A549 (cell line): Measurements from ENCODE around the gene ZNF662. TPM values are rescaled to one million over a fixed set of nuclear protein-coding genes. Genes with fewer than 3 reads are reported as not detected.

Experiments
- ATAC-seq, 2 experiments: fragments of 200-7000 bp in 1 of 2; fragments of >200 bp in 1 of 2; cut with Nextera tagmentation in 1 of 2; cut with Tn5 transposase in 1 of 2; 3 replicates each; pipeline versions ENCODE4 v1.8.0 to v1.9.1; 2018 to 2020; ENCODE audit warnings: mild to moderate bottlenecking in 1 of 2, moderate library complexity in 1 of 2
- CTCF ChIA-PET: fragments of 300-600 bp; sonication (Branson Sonifier 250); formaldehyde crosslinking; extraction: SDS; loops from one replicate; lab custom pipeline; 2021; ENCODE audit warnings: antibody characterized with exemption, inconsistent platforms; lab: Yijun Ruan, JAX
- POLR2A ChIA-PET: fragments of 350-600 bp; formaldehyde crosslinking; extraction: SDS; loops from one replicate; lab custom pipeline; 2021; ENCODE audit warnings: antibody characterized with exemption, inconsistent platforms; lab: Yijun Ruan, JAX
- DNase-seq, 2 experiments: peaks; one replicate each; pipeline versions ENCODE4 v3.0.0 to v3.0.0-alpha.2; 2011 to 2016; ENCODE audit warnings: low read depth in 1 of 2, low spot score in 1 of 2
- FAIRE-seq: peaks from 2 replicates; lab custom pipeline; 2011; peaks lifted over from hg19 to GRCh38; lab: Jason Lieb, UNC
- H3K27ac ChIP-seq, 2 experiments: fragments of >200 bp; sonication (Bioruptor Twin); formaldehyde crosslinking; 3 replicates each; pipeline ENCODE4 v1.5.1; 2016 to 2017
- H3K4me1 ChIP-seq: fragments of >200 bp; sonication (Bioruptor Twin); formaldehyde crosslinking; 3 replicates; pipeline ENCODE4 v1.6.1; 2016
- H3K4me2 ChIP-seq: fragments of >200 bp; sonication (Bioruptor Twin); formaldehyde crosslinking; 3 replicates; pipeline ENCODE4 v1.6.1; 2016
- H3K4me3 ChIP-seq: fragments of >200 bp; sonication (Bioruptor Twin); formaldehyde crosslinking; 3 replicates; pipeline ENCODE4 v1.5.1; 2016
- H3K9me3 ChIP-seq: fragments of >200 bp; sonication (Bioruptor Twin); formaldehyde crosslinking; 3 replicates; pipeline ENCODE4 v1.6.1; 2016
- ATOH8 ChIP-seq: fragments of 250-450 bp; sonication (Bioruptor Pico); IDR thresholded peaks from 2 replicates; pipeline ENCODE4 v1.5.0; 2020; ENCODE audit warnings: low read depth, mild to moderate bottlenecking, moderate library complexity
- BHLHE40 ChIP-seq: IDR thresholded peaks from 2 replicates; pipeline ENCODE4 v1.6.1; 2012; ENCODE audit warnings: low read depth, low read length, inconsistent platforms
- CTCF ChIP-seq: fragments of >200 bp; sonication (Bioruptor Twin); formaldehyde crosslinking; IDR thresholded peaks from 3 replicates; pipeline ENCODE4 v1.5.1; 2016
- EHMT2 ChIP-seq: fragments of 200-600 bp; sonication (generic); IDR thresholded peaks from 2 replicates; pipeline ENCODE4 v1.6.1; 2016; ENCODE audit warnings: antibody characterized with exemption, low read depth, mild to moderate bottlenecking, moderate library complexity
- ESRRA ChIP-seq: fragments of 150-350 bp; IDR thresholded peaks from 2 replicates; pipeline ENCODE4 v1.6.1; 2014; ENCODE audit warnings: mild to moderate bottlenecking, low read length, borderline replicate concordance
- FOSB ChIP-seq: fragments of 250-450 bp; sonication (Bioruptor Pico); IDR thresholded peaks from 2 replicates; pipeline ENCODE4 v1.5.0; 2020; ENCODE audit warnings: mild to moderate bottlenecking, moderate library complexity
- FOSL2 ChIP-seq, 2 experiments: fragments of 450-650 bp in 1 of 2; fragments of >200 bp in 1 of 2; sonication (Bioruptor Twin) in 1 of 2; formaldehyde crosslinking; IDR thresholded peaks; 2 replicates each; pipeline versions ENCODE4 v1.5.0 to v1.6.1; 2016 to 2020; ENCODE audit warnings: mild to moderate bottlenecking in 1 of 2, moderate library complexity in 1 of 2
- FOXS1 ChIP-seq: fragments of 250-450 bp; sonication (Bioruptor Pico); IDR thresholded peaks from 2 replicates; pipeline ENCODE4 v1.5.0; 2020; ENCODE audit warnings: mild to moderate bottlenecking, moderate library complexity
- HDAC2 ChIP-seq: fragments of 200-600 bp; sonication (generic); IDR thresholded peaks from 2 replicates; pipeline ENCODE4 v1.6.1; 2016
- HMGXB4 ChIP-seq: fragments of 250-450 bp; sonication (Bioruptor Pico); IDR thresholded peaks from 2 replicates; pipeline ENCODE4 v1.5.0; 2021; ENCODE audit warnings: mild to moderate bottlenecking, moderate library complexity, borderline replicate concordance
- HOXA7 ChIP-seq: fragments of 250-450 bp; sonication (Bioruptor Pico); IDR thresholded peaks from 2 replicates; pipeline ENCODE4 v1.5.0; 2020; ENCODE audit warnings: mild to moderate bottlenecking, moderate library complexity
- JUN ChIP-seq, 2 experiments: fragments of >200 bp; sonication (Bioruptor Twin); formaldehyde crosslinking; IDR thresholded peaks; 2 replicates in 1 of 2; 3 replicates in 1 of 2; pipeline ENCODE4 v1.6.1; 2016 to 2017
- JUNB ChIP-seq: fragments of >200 bp; sonication (Bioruptor Twin); formaldehyde crosslinking; IDR thresholded peaks from 2 replicates; pipeline ENCODE4 v1.6.1; 2016
- KDM1A ChIP-seq: fragments of 200-600 bp; sonication (generic); IDR thresholded peaks from 2 replicates; pipeline ENCODE4 v1.6.1; 2016; ENCODE audit warnings: low read depth, mild to moderate bottlenecking
- MAX ChIP-seq: IDR thresholded peaks from 2 replicates; pipeline ENCODE4 v1.6.1; 2012
- MAZ ChIP-seq: fragments of 150-350 bp; IDR thresholded peaks from 2 replicates; pipeline ENCODE4 v1.6.1; 2014; ENCODE audit warnings: antibody characterized with exemption, low read depth, low read length, borderline replicate concordance
- MYC ChIP-seq: IDR thresholded peaks from 2 replicates; pipeline ENCODE4 v1.6.1; 2012; ENCODE audit warnings: mild to moderate bottlenecking, inconsistent platforms, low read length, improper control_type of control experiment, borderline replicate concordance
- NPAS2 ChIP-seq: fragments of 250-450 bp; sonication (Bioruptor Pico); IDR thresholded peaks from 2 replicates; pipeline ENCODE4 v1.8.0; 2022; ENCODE audit warnings: mild to moderate bottlenecking, moderate library complexity, borderline replicate concordance
- POLR2A ChIP-seq: IDR thresholded peaks from 2 replicates; pipeline ENCODE4 v1.6.1; 2012; ENCODE audit warnings: mild to moderate bottlenecking, low read length
- RAD21 ChIP-seq, 2 experiments: fragments of >200 bp in 1 of 2; sonication (Bioruptor Twin) in 1 of 2; formaldehyde crosslinking in 1 of 2; IDR thresholded peaks in 1 of 2; conservative IDR thresholded peaks in 1 of 2; 2 replicates in 1 of 2; 3 replicates in 1 of 2; pipeline ENCODE4 v1.6.1; 2012 to 2018; ENCODE audit warnings: inconsistent platforms in 1 of 2
- RARB ChIP-seq: fragments of 250-450 bp; sonication (Bioruptor Pico); IDR thresholded peaks from 2 replicates; pipeline ENCODE4 v1.8.0; 2021; ENCODE audit warnings: mild to moderate bottlenecking, moderate library complexity
- RNF2 ChIP-seq: fragments of 200-600 bp; sonication (generic); IDR thresholded peaks from 2 replicates; pipeline ENCODE4 v1.6.1; 2016; ENCODE audit warnings: low read depth, mild to moderate bottlenecking, antibody characterized with exemption, moderate library complexity, borderline replicate concordance
- SMC3 ChIP-seq: fragments of >200 bp; sonication (Bioruptor Twin); formaldehyde crosslinking; IDR thresholded peaks from 3 replicates; pipeline ENCODE4 v1.6.1; 2018; ENCODE audit warnings: inconsistent platforms
- SREBF2 ChIP-seq: fragments of 450-650 bp; IDR thresholded peaks from 2 replicates; pipeline ENCODE4 v1.6.1; 2014; ENCODE audit warnings: mild to moderate bottlenecking, moderate library complexity
- TP53 ChIP-seq: fragments of 250-450 bp; sonication (Bioruptor Pico); IDR thresholded peaks from 2 replicates; pipeline ENCODE4 v1.5.0; 2021; ENCODE audit warnings: mild to moderate bottlenecking, moderate library complexity
- WGBS: methylation state at CpG from one replicate; pipeline ENCODE4 v1.1.6; 2017; ENCODE audit errors: missing lambda C conversion rate; 5-methylcytosine and 5-hydroxymethylcytosine counted together
- polyA plus RNA-seq, 4 experiments: library from polyadenylated mRNA; depleted of rRNA in 3 of 4; stranded (reverse); fragments of >200 nt; fragmentation: RNase III in 1 of 4; extraction: RNeasy Plus Mini Kit Qiagen cat#74134 plus additional on column Dnase treatment in 1 of 4; gene quantifications; 2 replicates in 3 of 4; 3 replicates in 1 of 4; pipeline ENCODE4 v1.2.3, GENCODE V29; 2011 to 2017
- TF ChIP-seq, protein P1 (sequence below): fragments of >200 bp; sonication (Bioruptor Twin); formaldehyde crosslinking; IDR thresholded peaks from 2 replicates; pipeline ENCODE4 v1.6.1; 2016
- TF ChIP-seq, protein P2 (sequence below): IDR thresholded peaks from 2 replicates; pipeline ENCODE4 v1.6.1; 2012; ENCODE audit warnings: low read depth, borderline replicate concordance

ZNF662 gene
- polyA plus RNA-seq, 2 of the 4 experiments (the other 2 are of a cell fraction): not detected

DNA sequence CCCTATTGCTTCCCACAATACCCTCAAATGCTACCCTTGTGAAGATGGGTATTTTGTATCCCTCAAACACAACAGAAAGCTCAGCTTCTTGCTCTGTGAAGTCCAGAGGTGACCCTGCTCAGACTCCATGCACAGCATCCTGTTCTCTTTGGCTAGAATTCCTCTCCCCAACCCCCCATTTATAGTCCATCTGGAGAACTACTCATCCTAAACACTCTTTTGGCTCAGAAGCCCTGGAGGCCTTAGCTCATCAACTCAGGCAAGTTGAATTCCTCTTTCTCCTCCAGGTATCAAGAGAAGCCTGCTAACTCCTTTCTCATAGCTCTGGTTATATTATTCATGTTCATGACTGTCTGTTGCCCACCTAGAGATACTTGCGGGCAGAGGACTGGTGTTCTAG, 54.8 kb downstream of the ZNF662 start:
- H3K27ac ChIP-seq: no peak overlapping the region
- H3K4me1 ChIP-seq: no peaks in the 10 kb centered on the region
- no peak overlapping the region for H3K4me3 ChIP-seq
- FAIRE-seq (no peak), DNase-seq (no peak), ATAC-seq (no peak)
- ChIA-PET CTCF (interaction anchor here (1.0 to 3.5 kb wide), 14 partner anchors 11 to 1235 kb away, joined by 3 to 33 read pairs (median 6); partner anchors contain the start of gene GASK1A), POLR2A (no interaction called here)
- H3K4me2 ChIP-seq: no peak overlapping the region
- WGBS: 63% methylated on average over 1 of the region's 1 CpG
- H3K9me3 ChIP-seq: no peaks in the 10 kb centered on the region
- TF ChIP-seq SREBF2 (no peak), HDAC2 (no peak), BHLHE40 (no peak), FOSB (CRISPR knock-in tag) (no peak), FOSL2 (IDR thresholded peaks at IDR 0.05) (no peak), FOSL2 (CRISPR knock-in tag; IDR thresholded peaks at IDR 0.05) (no peak), ESRRA (no peak), KDM1A (no peak), RARB (CRISPR knock-in tag) (no peak), MAZ (no peak), FOXS1 (CRISPR knock-in tag) (no peak), MYC (no peak), HMGXB4 (CRISPR knock-in tag) (no peak)
- TF ChIP-seq, protein P1, sequence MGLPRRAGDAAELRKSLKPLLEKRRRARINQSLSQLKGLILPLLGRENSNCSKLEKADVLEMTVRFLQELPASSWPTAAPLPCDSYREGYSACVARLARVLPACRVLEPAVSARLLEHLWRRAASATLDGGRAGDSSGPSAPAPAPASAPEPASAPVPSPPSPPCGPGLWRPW: no peak

GRCh38 chr3:42961633-42962032, 55.7 kb downstream of the ZNF662 start:
- Histone ChIP-seq H3K4me3 (no peak overlapping the region), H3K9me3 (no peaks in the 10 kb centered on the region), H3K4me1 (no peaks in the 10 kb centered on the region), H3K27ac (no peak overlapping the region), H3K4me2 (no peak overlapping the region)
- TF ChIP-seq RNF2: no peak
- TF ChIP-seq MAX: no peak
- TF ChIP-seq CTCF: peak; percentile 64
- peak; percentile 44; the same call in 2 of the 3 replicates for TF ChIP-seq SMC3
- TF ChIP-seq FOSB (CRISPR knock-in tag): no peak
- TF ChIP-seq RAD21 (conservative IDR thresholded peaks at IDR 0.05 in 1 of 2, IDR thresholded peaks at IDR 0.05 in 1 of 2): peak; percentile 62 to 66
- POLR2A ChIA-PET: no interaction called here
- CTCF ChIA-PET: interaction anchor here (0.6 to 3.5 kb wide), 31 partner anchors 10 to 1273 kb away, joined by 3 to 33 read pairs (median 3); partner anchors contain the start of genes GASK1A and POMGNT2
- FAIRE-seq (no peak), DNase-seq (peak; percentile 6 to 30), ATAC-seq (peak; percentile 66; a peak in 5 of 6 replicates)
- WGBS: 0% methylated on average over 4 of the region's 4 CpGs

DNA sequence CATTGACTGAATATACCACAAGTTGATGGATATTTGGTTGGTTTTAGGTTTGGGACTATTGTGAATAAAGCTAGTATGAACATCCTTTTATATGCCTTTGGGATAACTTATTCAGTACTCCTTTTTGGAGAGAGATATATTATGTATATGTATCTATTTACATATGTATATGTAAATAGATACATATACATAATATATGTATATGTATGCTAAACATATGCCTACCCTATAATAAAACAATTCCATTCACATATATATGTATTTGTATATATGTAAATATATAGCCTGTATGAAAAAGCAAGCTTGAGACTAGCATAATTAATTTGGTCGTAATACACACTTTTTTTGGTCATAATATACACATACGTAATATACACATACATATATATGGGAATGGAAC, 57.3 kb downstream of the ZNF662 start:
- Histone ChIP-seq H3K9me3 (no peaks in the 10 kb centered on the region), H3K4me2 (no peak overlapping the region), H3K27ac (no peak overlapping the region), H3K4me1 (no peaks in the 10 kb centered on the region), H3K4me3 (no peak overlapping the region)
- CTCF ChIA-PET: interaction anchor here (1.6 to 3.5 kb wide), 4 partner anchors 8 to 441 kb away, joined by 3 to 33 read pairs (median 8); no protein-coding TSS in a partner anchor
- no peak for FAIRE-seq
- no peak for DNase-seq
- TF ChIP-seq ATOH8 (no peak), MYC (no peak), POLR2A (no peak), BHLHE40 (no peak), HOXA7 (no peak), JUN (IDR thresholded peaks at IDR 0.05) (no peak), RNF2 (no peak), NPAS2 (CRISPR knock-in tag) (no peak), TP53 (CRISPR knock-in tag) (no peak), EHMT2 (no peak), JUNB (no peak)
- TF ChIP-seq, protein P2, sequence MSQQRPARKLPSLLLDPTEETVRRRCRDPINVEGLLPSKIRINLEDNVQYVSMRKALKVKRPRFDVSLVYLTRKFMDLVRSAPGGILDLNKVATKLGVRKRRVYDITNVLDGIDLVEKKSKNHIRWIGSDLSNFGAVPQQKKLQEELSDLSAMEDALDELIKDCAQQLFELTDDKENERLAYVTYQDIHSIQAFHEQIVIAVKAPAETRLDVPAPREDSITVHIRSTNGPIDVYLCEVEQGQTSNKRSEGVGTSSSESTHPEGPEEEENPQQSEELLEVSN: no peak
- TF ChIP-seq, protein P1: no peak
- POLR2A ChIA-PET: no interaction called here
- no peak for ATAC-seq
- 5% methylated on average over 2 of the region's 2 CpGs for WGBS
